ENCODE data around the gene NAA15. TPM values are rescaled to one million over a fixed set of nuclear protein-coding genes. Genes with fewer than 3 reads are reported as not detected.
"Not testable (repeated sequence)": the region's sequence is repeated elsewhere in the genome, so short reads cannot be mapped to it uniquely, and the experiment has no call there.

Gene NAA15
- total RNA-seq, 1 donor from 2014 or later: 31.2 TPM

- Histone ChIP-seq H3K9me3 (no peaks in the 10 kb centered on the region), H3K4me3 (no peak overlapping the region), H3K27me3 (ENCODE audit: low read depth) (no peaks in the 10 kb centered on the region), H3K27ac (no peak overlapping the region), H3K4me1 (peaks cover 16% of the 10 kb centered on the region), H3K36me3 (no peaks in the 10 kb centered on the region)
- no peak for TF ChIP-seq CTCF (IDR thresholded peaks at IDR 0.05)
- ATAC-seq: no peak
- intact Hi-C loops (cut with DNase I): no loop called here
- DNase-seq: no peak
Observed at GRCh38 chr4:139319571-139319970, 18.3 kb downstream of the NAA15 start.

GRCh38 chr4:139322070-139322469, 20.8 kb downstream of the NAA15 start:
- H3K9me3 ChIP-seq; H3K36me3 ChIP-seq; H3K27ac ChIP-seq; intact Hi-C loops (cut with DNase I); H3K4me3 ChIP-seq; DNase-seq; H3K27me3 ChIP-seq (ENCODE audit: low read depth); ATAC-seq: not testable (repeated sequence)
- H3K4me1 ChIP-seq: peaks cover 13% of the 10 kb centered on the region

- H3K9me3 ChIP-seq; H3K27ac ChIP-seq; H3K27me3 ChIP-seq (ENCODE audit: low read depth); H3K4me3 ChIP-seq; intact Hi-C loops (cut with DNase I); H3K36me3 ChIP-seq; ATAC-seq; DNase-seq: not testable (repeated sequence)
- H3K4me1 ChIP-seq: peaks cover 12% of the 10 kb centered on the region
Observed at GRCh38 chr4:139322541-139322940, 21.2 kb downstream of the NAA15 start.

GRCh38 chr4:139324620-139325019, 23.3 kb downstream of the NAA15 start:
- Histone ChIP-seq H3K27ac (no peak overlapping the region), H3K4me3 (no peak overlapping the region), H3K9me3 (no peaks in the 10 kb centered on the region), H3K36me3 (peaks cover 4% of the 10 kb centered on the region), H3K4me1 (peaks cover 11% of the 10 kb centered on the region), H3K27me3 (ENCODE audit: low read depth) (no peaks in the 10 kb centered on the region)
- no peak for TF ChIP-seq CTCF (IDR thresholded peaks at IDR 0.05)
- DNase-seq (no peak), ATAC-seq (no peak)
- intact Hi-C loops (cut with DNase I): no loop called here

GRCh38 chr4:139329665-139330200, 28.4 kb downstream of the NAA15 start:
- intact Hi-C loops (cut with DNase I): no loop called here
- no peak for TF ChIP-seq CTCF (IDR thresholded peaks at IDR 0.05)
- no peak for ATAC-seq

GRCh38 chr4:139330283-139330682, 29.0 kb downstream of the NAA15 start:
- no peak for TF ChIP-seq CTCF (IDR thresholded peaks at IDR 0.05)
- intact Hi-C loops (cut with DNase I): no loop called here
- Histone ChIP-seq H3K36me3 (peaks cover 14% of the 10 kb centered on the region), H3K4me3 (no peak overlapping the region), H3K4me1 (no peaks in the 10 kb centered on the region), H3K9me3 (no peaks in the 10 kb centered on the region), H3K27me3 (ENCODE audit: low read depth) (no peaks in the 10 kb centered on the region), H3K27ac (no peak overlapping the region)
- no peak for DNase-seq
- no peak for ATAC-seq

More at GRCh38 chr4:139329665-139330200, 28.4 kb downstream of the NAA15 start:
- DNase-seq: no peak
- H3K27me3 ChIP-seq (ENCODE audit: low read depth): no peaks in the 10 kb centered on the region
- H3K4me3 ChIP-seq: no peak overlapping the region
- H3K27ac ChIP-seq: no peak overlapping the region
- no peaks in the 10 kb centered on the region for H3K9me3 ChIP-seq
- H3K36me3 ChIP-seq: peaks cover 10% of the 10 kb centered on the region
- H3K4me1 ChIP-seq: no peaks in the 10 kb centered on the region

GRCh38 chr4:139331185-139331584, 29.9 kb downstream of the NAA15 start:
- Histone ChIP-seq H3K4me1 (no peaks in the 10 kb centered on the region), H3K27me3 (ENCODE audit: low read depth) (no peaks in the 10 kb centered on the region), H3K27ac (no peak overlapping the region), H3K4me3 (no peak overlapping the region), H3K9me3 (no peaks in the 10 kb centered on the region), H3K36me3 (peaks cover 19% of the 10 kb centered on the region)
- DNase-seq (no peak), ATAC-seq (no peak)
- intact Hi-C loops (cut with DNase I): no loop called here
- TF ChIP-seq CTCF (IDR thresholded peaks at IDR 0.05): no peak

Measured in lower lobe of right lung (tissue), 2 donors.